Right forelimb (tissue), 1 donor: Measurements from ENCODE around the gene RSPH3.
"Not testable (repeated sequence)": the region's sequence is repeated elsewhere in the genome, so short reads cannot be mapped to it uniquely, and the experiment has no call there.

Experiments used
- DNase-seq: peaks from one replicate; pipeline ENCODE4 v3.0.0-alpha.2; 2018

The RSPH3 gene, protein sequence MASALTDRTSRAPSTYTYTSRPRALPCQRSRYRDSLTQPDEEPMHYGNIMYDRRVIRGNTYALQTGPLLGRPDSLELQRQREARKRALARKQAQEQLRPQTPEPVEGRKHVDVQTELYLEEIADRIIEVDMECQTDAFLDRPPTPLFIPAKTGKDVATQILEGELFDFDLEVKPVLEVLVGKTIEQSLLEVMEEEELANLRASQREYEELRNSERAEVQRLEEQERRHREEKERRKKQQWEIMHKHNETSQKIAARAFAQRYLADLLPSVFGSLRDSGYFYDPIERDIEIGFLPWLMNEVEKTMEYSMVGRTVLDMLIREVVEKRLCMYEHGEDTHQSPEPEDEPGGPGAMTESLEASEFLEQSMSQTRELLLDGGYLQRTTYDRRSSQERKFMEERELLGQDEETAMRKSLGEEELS

DNA sequence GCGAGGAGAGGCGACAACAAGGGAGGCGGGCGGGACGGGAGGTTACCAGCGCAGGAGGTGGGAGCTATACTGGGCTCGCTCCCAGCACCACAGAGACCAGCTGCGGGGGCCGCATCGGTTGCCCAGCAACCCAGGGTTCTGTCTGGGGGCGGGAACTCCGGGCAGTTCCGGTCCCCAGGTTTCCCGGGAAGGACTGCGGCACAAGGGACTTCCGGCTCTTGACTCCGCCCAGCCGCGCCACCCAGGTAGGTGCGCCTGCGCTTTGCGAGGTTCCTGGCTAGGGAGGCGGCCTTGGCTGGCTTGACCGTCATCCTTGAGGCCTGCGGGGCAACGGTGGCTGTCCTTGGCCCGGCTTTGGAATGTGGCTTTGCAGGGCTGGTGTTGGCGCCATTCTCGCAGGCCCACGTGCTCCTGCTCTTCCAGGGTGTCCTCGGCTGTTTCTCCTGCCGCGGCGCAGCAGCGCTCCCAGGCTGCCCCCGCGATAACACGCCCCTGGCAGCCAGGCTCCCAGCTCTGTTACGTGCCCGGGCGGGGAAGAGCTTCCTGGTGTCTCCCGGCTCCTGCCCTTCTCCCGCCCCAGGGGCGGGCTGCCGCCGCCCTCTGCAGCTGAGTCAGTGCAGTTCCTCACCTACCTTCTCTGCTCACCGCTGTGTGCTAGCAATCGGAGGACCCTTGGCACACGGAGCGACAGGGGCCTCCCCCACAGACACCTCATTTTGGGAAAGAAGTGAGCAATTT lies at the start of gene RSPH3:
RSPH3 (minus strand) TSS at position 537 of the 738 bp plus-strand sequence. CDS start 652 bp downstream, outside the sequence.
- peak; percentile 96 for DNase-seq

DNA sequence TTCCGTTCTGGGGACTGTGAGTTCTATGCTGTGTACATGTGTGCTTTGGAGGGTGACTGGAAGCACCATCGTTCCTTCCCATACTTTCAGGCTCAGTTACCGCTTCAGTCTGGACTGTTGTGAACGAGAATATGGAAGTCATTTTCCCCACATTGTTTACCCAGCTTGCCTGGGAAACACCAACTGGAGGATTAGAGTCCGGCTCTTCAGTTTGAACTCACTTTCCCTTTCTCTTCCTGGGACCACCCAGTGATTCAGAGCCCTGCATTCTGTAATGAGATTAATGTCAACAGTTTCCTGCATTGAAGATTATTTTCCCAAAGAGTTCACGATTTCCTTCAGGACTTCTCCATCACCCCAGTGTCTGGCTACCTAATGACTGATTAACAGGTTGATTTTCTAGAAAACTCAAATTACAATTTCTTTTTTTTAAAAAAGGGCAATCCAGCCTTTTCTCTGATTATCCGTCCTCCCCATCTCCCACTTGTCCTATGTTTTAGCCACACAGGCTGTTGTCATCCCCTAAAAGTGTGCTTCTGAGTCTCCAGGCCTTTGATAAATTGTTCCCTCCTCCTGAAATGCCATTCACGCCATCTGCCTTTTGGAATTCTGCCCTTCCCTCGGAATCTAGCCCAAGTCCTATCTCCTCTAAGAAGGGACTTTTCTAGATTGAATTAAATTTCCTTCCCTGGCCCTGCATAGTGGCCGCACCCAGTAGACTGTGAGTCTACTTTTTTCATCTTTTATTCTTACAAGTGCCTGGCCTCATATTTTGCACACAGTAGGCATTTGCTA lies 48.1 kb upstream of the RSPH3 start:
- DNase-seq: no peak

DNA sequence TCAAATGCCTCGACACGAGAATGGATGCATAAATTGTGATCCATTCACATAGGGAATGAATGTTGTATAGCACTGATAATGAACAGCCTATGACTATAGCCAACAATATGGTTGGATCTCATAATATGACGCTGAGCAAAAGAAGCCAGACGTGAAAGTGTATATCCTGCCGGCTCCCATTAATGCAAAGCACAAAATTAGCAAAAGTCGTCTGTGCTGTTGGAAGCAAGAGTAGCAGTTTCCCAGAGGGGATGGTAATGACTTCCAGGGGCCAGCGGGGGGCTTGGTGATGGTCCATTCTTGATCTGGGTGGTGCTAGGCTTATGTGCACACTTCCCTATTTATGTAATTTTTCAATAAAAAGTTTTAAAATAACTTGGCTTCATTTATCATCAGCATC lies 45.8 kb upstream of the RSPH3 start:
- DNase-seq: no peak

DNA sequence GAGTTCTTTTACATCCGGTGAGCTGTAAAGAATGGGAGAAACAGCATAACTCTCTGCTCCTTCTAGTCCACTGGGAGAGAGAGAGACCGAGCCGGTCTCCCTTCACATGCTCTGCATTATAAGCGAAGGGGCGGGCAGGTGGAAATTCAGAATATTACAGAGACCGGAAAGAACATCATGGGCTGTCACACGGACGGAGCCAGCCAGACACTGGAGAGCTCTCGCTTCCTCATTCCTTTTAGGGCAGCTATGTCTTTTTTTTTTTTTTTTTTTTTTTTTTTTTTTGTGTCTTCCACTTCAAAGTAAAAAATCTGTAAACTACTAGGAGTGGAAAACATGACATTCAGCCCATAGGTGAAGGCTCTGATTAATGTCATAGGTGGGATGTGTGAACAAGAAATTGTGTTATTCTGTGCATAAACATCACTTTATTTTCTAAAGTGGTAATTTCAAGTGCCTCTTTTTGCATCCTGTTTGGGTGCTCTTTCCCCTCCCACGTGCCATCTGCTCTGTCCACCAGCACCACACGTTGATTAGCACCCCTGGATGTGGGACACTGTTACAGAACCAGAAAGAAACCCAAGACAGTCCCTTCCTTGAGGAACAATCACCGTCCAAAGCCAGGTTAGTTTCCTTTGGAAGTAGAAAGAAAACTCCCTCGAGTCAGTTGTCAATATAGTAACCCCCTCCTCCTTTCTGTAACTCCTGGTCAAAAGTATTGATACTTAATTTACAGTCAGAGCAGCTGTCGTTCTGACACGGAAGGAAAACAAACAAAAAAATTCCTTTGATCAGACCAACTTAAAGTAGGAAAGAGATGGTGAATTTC lies 45.1 kb upstream of the RSPH3 start, which contains the start of gene TAGAP:
TAGAP (minus strand) TSS at position 93 of the 829 bp plus-strand sequence. CDS start 845 bp downstream, outside the sequence.
- no peak for DNase-seq

DNA sequence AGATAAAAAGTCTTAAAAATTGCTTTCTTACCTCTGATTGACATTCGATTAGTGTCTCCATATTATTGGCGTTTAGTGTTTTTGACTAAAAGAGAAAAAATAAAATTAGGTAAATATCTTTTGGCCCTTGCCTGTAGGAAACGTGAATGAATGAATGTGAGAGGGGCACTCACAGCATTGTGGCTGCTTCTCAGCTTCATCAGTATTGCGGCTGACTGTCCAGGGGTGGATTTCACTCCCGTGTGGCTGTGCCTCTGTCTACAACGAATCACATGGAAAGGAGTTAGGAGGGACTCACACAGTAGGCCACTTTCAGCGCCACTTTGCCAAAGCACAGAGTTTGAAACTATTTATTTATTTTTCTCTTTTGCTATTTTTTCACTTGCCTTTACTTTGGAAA lies 43.9 kb upstream of the RSPH3 start:
- no peak for DNase-seq

DNA sequence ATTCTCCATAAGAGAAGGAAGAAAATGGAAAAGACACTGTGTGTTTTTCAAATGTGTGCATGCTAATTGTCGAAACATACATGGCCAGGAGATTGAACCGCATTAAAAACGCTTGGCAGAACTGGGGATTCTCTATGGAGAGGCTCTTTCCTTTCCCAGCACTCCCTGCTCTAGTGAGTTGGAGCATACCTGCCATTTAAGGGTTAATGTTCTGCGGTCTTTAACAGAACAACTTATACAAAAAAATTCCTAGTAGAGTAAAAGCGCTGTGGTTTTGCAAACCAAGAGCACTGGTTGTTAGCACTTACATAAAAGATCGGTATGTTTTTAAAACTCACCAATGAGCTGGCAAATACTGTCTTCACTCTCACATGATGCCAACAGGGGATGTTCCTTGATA lies 43.2 kb upstream of the RSPH3 start:
- no peak for DNase-seq

DNA sequence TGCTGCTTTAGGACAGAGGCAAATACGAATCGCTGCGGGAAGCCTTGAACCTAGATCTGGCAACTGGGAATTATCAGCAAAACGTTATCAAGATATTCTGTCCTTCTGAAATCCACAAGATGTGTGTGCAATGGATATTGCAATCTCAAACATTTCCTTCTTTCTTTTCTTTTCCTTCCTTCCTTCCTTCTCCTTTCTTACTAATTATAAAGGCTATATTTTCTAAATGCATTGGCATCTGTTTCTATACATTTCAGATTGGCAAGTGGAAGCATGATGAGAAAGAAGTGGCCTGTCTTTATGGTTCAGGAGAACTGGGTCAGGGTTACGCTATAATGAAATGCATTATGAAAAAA lies 42.8 kb upstream of the RSPH3 start:
- no peak for DNase-seq

DNA sequence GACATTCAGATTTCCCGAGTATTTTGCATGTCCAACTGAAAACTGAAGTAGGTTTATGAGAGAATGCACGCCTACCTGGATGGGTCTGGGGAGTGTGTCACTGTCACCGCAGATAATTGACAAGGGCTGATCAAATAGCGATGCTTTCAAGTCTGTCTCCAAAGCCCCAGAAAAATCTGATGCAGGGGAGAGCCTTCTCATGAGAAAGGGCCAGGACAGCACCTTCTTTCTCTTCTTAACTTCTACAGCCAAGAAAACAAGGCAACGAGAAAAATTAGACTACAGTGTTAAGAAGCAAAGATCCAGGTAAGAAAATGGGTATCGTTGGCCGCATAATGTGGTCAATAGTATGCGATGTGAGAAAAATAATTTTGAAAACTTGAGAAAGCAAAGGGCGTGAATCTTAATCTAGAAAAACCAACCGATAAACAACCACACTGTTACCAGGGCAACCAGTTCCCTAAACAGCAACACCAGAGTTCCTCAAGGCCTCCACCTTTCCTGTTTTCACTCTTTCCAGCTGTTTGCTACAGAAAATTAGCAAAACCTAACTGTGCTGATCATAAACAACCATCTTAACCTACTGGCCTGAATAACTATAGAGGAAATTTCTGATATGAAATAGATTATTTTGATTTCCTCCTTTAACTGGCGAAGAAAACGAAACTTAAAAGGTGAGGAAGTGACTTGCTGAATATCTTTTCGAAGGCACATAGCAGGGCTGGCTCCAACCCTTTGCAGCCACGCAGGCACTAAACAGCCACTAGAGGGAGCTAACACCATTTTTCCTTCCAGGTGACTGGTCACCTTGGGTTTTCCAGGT lies 42.2 kb upstream of the RSPH3 start:
- peak; percentile 55 for DNase-seq

DNA sequence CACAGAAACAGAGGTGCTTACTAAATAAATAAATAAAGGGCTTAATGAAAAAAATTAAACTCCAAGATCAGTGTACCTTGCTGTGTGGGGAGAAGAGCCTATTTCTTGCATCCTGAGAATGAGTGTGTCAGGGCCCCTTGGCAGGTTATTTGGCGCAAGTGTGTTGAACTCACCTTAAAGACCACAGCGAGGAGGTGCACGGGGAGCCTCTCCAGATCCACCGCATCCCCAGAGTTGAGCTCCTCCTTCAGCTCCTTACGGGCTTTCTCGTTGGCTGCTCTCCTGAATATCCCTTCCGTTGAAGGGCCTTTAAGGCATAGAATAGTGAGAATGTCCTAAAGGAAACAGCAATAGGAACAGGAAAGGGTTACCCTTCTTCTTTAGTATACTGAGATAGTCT lies 41.2 kb upstream of the RSPH3 start:
- no peak for DNase-seq

DNA sequence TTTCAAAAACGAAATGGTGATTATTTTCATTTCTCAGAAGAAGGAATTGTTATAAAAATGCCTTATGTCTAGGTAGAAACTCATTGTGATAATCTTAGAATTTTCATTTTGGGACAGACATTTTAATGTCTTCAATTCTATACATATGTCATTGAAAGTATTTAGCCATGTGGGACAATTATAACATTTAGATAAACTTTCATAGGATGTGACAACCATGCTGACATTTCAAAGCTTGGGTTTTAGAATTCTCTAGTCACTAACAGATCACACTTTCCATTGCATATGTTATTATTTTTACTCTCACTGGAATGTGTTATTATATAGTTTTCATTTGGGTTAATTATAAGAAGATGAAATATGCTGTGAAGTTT lies 39.9 kb upstream of the RSPH3 start:
- DNase-seq: no peak

DNA sequence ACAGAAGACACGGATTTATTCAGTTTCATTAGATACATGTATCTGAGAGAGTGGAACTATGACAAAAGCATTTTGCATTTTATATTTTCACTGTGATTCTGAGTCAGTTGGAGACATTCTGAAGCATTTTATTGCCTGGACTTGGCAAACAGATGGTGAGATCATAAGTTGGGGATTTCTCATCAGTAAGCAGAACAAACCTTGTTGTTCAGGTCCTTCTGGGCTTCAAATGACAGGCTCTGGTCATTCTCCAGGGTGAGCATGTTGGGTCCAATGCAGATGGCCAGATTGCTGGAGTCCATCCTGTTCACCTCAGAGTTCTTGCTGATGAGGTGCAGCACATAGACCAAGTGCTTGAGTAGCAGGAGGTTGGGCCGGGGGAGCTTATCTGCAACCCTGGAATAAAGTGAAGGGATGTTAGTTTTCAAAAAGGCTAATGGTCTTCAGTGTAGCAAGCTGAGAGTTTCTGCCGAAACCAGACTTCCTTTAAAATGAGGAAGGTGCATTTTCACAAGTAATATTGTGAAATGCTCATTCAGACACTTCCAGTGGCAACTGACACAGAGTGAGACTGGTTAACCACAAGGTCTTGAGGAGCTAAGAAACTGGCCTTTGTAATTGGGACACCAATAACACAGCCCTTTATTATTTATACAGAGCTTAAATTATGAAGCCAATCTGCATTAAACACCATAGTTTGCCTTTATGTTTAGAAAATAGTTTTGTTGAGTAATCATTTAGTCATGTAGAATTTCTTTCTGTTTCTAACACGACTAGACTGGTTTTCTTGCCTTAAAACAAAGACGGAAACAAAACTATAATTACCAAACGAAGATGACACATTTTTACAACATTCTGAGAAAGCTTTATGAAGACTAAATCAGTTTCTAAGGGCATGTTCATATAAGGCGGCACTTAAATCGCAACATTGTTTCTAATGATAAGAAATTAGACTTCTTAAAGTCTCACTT lies 39.2 kb upstream of the RSPH3 start:
- DNase-seq: no peak

DNA sequence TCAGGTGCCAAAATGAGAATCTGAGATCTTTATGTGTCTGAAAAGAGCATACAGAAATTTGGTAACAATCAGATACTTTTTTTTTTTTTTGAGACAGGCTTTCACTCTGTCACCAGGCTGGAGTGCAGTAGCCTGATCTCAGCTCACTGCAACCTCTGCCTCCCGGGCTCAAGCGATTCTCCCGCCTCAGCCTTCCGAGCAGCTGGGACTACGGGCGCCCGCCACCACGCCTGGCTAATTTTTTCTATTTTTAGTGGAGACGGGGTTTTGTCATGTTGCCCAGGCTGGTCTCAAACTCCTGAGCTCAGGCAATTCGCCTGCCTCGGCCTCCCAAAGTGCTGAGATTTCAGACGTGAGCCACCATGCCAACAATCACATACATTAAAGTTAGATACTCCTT lies 38.3 kb upstream of the RSPH3 start:
- not testable (repeated sequence) for DNase-seq

DNA sequence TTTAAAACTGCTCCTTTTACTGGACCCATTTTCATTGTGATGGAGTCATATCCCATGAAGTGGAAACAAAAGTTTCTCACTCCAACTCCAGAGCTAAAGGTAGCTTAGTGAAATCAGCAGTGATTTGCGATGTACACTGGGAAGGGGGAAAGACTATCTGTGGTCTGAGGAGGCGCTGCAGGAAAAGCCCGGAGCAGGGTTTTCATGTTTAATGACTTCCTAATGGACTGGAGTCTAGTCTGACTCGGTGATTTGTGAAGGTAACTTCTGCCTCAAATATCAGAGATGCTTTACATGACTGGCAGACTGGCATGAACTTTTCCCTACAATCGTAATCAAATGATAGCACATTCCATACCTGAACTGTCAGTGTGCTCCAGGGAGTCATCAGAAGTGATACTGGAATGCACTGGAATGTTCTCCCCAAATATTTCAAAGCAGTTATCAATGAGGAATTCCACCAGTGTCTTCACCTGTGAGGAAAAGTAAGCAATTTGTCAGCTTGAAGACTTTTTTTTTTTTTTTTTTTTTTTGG lies 37.8 kb upstream of the RSPH3 start:
- no peak for DNase-seq

DNA sequence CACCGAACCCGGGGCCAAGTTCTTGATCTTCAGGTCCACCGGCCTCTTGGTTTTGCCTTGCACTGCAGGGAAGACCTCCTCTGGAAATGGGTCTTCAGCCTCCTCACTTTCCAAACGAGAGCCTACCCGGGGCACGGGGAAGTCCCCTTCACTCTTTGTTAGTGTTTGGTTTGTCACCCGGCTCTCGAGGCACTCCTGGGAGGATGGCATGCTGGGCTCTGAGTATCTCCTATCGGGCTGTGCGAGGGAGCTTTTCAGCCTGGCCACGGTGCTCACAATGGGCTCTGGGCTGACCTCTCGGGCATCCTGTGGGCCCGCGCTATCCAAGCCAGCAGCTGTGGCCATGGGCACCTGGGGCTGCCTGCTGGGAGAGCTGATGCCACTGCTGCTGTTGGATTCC lies 36.7 kb upstream of the RSPH3 start:
- no peak for DNase-seq

DNA sequence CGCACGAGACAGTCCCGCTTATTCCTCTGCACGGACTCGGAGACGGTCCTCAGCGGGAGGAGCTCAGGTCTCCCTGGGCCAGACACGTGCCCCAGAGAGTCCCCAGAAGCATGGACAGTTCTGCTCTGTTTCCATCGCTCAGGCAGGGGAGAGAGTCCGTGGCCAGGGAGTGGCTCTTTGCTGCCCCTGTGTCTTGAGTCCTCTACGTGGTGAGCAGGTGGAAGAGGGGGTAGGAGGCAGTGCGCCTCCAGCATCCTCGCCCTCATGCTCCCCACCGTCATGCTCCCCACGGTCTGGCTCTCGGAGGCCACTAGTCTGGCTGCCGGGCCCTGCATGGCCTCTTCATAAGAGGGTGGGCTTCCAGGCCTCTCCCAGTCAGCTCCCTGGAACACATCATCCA lies 35.9 kb upstream of the RSPH3 start:
- no peak for DNase-seq

DNA sequence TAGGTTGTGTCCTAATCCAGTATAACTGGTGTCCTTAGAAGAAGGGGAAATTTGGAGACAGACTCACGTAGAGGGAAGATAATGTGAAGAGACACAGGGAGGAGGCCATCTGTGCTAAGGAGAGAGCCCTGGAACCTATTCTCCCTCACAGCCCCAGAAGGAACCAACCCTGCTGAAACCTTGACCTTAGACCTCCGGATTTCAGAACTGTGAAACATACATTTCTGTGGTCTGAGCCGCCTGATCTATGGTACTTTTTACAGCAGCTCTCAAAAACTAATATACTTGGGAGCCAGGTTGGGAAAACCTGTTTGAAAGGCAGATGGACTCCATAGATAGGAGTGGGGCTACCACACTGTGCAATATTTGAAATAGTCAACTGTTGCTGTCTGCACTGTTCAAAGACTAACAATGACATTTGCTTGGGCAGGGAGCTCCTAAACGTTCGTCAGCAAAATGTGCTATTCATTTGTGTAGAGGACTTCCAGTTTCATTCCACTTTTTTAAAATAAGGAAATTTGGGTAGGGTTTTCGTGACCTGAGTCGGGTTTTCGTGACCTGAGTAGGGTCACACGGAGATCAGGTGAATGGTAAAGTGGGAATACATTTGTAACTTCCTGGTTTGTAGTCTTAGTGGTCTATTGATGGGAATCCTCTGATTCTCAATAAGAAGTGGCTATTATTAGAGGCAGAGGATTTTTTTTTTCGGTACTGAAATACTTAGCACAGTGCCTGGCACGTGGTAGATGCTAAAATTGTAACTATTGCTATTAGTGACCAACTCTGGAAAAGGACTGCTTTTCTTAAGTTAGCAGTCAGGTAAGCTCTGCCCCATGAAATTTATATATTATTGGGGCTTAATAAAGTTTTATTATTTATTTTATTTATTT lies 33.4 kb upstream of the RSPH3 start:
- DNase-seq: no peak

DNA sequence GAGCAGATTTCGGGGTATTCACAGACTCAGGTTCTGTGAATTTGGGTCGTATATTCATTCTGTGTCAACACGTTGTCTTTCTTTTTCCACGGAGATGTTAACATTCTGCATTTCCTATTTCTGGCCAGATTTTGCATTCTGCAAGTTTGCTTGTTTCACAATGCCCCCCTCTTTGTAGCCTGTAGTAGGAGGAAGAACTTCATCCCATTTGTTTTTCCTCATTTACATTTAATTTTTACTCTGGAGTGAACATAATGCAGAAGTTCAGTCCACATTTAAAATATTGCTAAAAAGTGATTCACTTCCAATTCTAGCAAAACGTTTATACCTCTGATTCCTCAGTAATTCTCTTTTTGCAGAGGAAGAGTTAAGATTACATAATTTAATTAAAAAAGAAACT lies 31.8 kb upstream of the RSPH3 start:
- DNase-seq: no peak

DNA sequence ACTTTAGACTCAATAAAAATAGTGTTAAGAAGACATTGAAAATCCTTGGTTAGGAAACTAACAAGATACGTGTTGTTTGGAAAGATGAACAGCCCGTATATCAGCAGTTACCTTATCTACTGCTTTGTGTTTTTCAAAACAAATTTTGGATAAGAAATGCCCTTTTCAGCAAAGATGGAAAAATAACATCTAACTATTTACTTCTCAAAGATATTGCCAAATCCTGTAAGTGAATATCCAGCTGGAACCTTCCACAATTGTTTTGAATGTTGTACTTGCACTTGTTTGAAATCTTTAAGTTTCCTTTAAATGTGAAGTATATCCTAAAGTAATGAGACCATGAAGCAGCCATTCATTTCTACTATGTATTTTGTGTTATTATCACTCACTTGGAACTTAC lies 30.2 kb upstream of the RSPH3 start:
- no peak for DNase-seq

DNA sequence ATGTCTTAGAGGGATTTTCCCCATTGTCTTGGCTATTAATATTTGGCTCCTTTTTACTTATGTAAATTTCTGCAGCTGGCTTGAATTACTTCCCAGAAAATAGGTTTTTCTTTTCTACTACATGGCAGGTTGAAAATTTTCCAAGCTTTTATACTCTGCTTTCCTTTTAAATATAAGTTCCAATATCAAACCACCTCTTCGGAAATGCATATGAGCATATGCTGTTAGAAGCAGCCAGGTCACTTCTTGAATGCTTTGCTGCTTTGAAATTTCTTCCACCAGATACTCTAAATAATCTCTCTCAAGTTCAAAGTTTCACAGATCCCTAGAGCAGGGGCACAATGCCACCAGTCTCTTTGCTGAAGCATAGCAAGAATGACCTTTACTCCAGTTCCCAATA lies 25.2 kb upstream of the RSPH3 start:
- not testable (repeated sequence) for DNase-seq
